ENCODE results near the gene CDH11. TPM values are rescaled to one million over a fixed set of nuclear protein-coding genes. Genes with fewer than 3 reads are reported as not detected.

The CDH11 gene
- total RNA-seq, 4 donors from 2014 or later = 22.4 to 47.8 (median 35.6) TPM

- no peaks in the 10 kb centered on the region for H3K27me3 ChIP-seq
- no peak overlapping the region for H3K27ac ChIP-seq (replicated peaks in 1 of 4)
- intact Hi-C loops (cut with DNase I) = no loop called here
- no peaks in the 10 kb centered on the region for H3K9me3 ChIP-seq
- H3K4me3 ChIP-seq = no peak overlapping the region
- no peak for DNase-seq (ENCODE audit: extremely low spot score)
- no peak for TF ChIP-seq POLR2A (IDR thresholded peaks at IDR 0.05; ENCODE audit: low read depth)
- no peak for TF ChIP-seq CTCF (IDR thresholded peaks at IDR 0.05)
- no peak for TF ChIP-seq POLR2AphosphoS5 (IDR thresholded peaks at IDR 0.05)
- no peak for TF ChIP-seq EP300 (IDR thresholded peaks at IDR 0.05)
- WGBS = 84% methylated on average over 2 of the region's 2 CpGs
- H3K36me3 ChIP-seq = no peaks in the 10 kb centered on the region
- H3K4me1 ChIP-seq = no peaks in the 10 kb centered on the region
These were observed 197.8 kb downstream of the CDH11 start for GRCh38 chr16:64924086-64924485.

GRCh38 chr16:64919929-64920607 is 201.8 kb downstream of the CDH11 start:
- H3K36me3 ChIP-seq = no peaks in the 10 kb centered on the region
- no peaks in the 10 kb centered on the region for H3K9me3 ChIP-seq
- TF ChIP-seq CTCF (IDR thresholded peaks at IDR 0.05) (no peak), POLR2AphosphoS5 (IDR thresholded peaks at IDR 0.05) (no peak), EP300 (IDR thresholded peaks at IDR 0.05) (no peak), POLR2A (IDR thresholded peaks at IDR 0.05; ENCODE audit: low read depth) (no peak)
- H3K27me3 ChIP-seq = no peaks in the 10 kb centered on the region
- intact Hi-C loops (cut with DNase I) = no loop called here
- no peak for DNase-seq (ENCODE audit: extremely low spot score)
- H3K4me3 ChIP-seq = no peak overlapping the region
- no peak overlapping the region for H3K27ac ChIP-seq (replicated peaks in 1 of 4)
- WGBS = 68% methylated on average over 2 of the region's 2 CpGs
- no peaks in the 10 kb centered on the region for H3K4me1 ChIP-seq

GRCh38 chr16:64919141-64919540 is 202.7 kb downstream of the CDH11 start:
- no peaks in the 10 kb centered on the region for H3K9me3 ChIP-seq
- no peaks in the 10 kb centered on the region for H3K36me3 ChIP-seq
- 69% methylated on average over 1 of the region's 1 CpG for WGBS
- intact Hi-C loops (cut with DNase I) = no loop called here
- no peak overlapping the region for H3K4me3 ChIP-seq
- H3K27ac ChIP-seq (replicated peaks in 1 of 4) = no peak overlapping the region
- no peak for DNase-seq (ENCODE audit: extremely low spot score)
- H3K27me3 ChIP-seq = no peaks in the 10 kb centered on the region
- H3K4me1 ChIP-seq = no peaks in the 10 kb centered on the region
- TF ChIP-seq CTCF (IDR thresholded peaks at IDR 0.05) = no peak
- no peak for TF ChIP-seq POLR2A (IDR thresholded peaks at IDR 0.05; ENCODE audit: low read depth)
- TF ChIP-seq POLR2AphosphoS5 (IDR thresholded peaks at IDR 0.05) = no peak

- H3K36me3 ChIP-seq = no peaks in the 10 kb centered on the region
- no peaks in the 10 kb centered on the region for H3K4me1 ChIP-seq
- H3K9me3 ChIP-seq = no peaks in the 10 kb centered on the region
- no peak for DNase-seq (ENCODE audit: extremely low spot score)
- H3K27ac ChIP-seq (replicated peaks in 1 of 4) = no peak overlapping the region
- WGBS = 93% methylated on average over 2 of the region's 2 CpGs
- intact Hi-C loops (cut with DNase I) = no loop called here
- no peak for TF ChIP-seq POLR2A (IDR thresholded peaks at IDR 0.05; ENCODE audit: low read depth)
- TF ChIP-seq EP300 (IDR thresholded peaks at IDR 0.05) = no peak
- TF ChIP-seq CTCF (IDR thresholded peaks at IDR 0.05) = no peak
- TF ChIP-seq POLR2AphosphoS5 (IDR thresholded peaks at IDR 0.05) = no peak
- H3K4me3 ChIP-seq = no peak overlapping the region
- no peaks in the 10 kb centered on the region for H3K27me3 ChIP-seq
These were observed 205.8 kb downstream of the CDH11 start for GRCh38 chr16:64916051-64916450.

- no peak overlapping the region for H3K27ac ChIP-seq (replicated peaks in 1 of 4)
- no peak overlapping the region for H3K4me3 ChIP-seq
- H3K4me1 ChIP-seq = peaks cover 0 to 7% (median 4%) of the 10 kb centered on the region in 4 donors
- H3K27me3 ChIP-seq = no peaks in the 10 kb centered on the region
- 19% methylated on average over 6 of the region's 6 CpGs for WGBS
- intact Hi-C loops (cut with DNase I) = no loop called here
- H3K9me3 ChIP-seq = no peaks in the 10 kb centered on the region
- no peak for DNase-seq (ENCODE audit: extremely low spot score)
- no peaks in the 10 kb centered on the region for H3K36me3 ChIP-seq
- TF ChIP-seq EP300 (IDR thresholded peaks at IDR 0.05) (no peak), POLR2AphosphoS5 (IDR thresholded peaks at IDR 0.05) (peak in 1 of 2 donors; percentile 16), POLR2A (IDR thresholded peaks at IDR 0.05; ENCODE audit: low read depth) (no peak), CTCF (IDR thresholded peaks at IDR 0.05) (no peak)
These were observed 211.5 kb downstream of the CDH11 start for GRCh38 chr16:64910356-64910755.
